Left ventricle myocardium superior (tissue), 1 donor: ENCODE results near the gene CD79A. TPM values are rescaled to one million over a fixed set of nuclear protein-coding genes. Genes with fewer than 3 reads are reported as not detected.

Experiments
- ATAC-seq: fragments of 200-7000 bp; cut with Tn5 transposase; one replicate; pipeline ENCODE4 v1.9.1; 2020; ENCODE audit warnings: mild to moderate bottlenecking, moderate library complexity
- DNase-seq: peaks from one replicate; pipeline ENCODE4 v3.0.0-alpha.2; 2020
- intact Hi-C: fragments of 100-400 bp; cut with micrococcal nuclease; formaldehyde crosslinking; loops from one replicate; pipeline ENCODE4 v1.11.0; 2022
- total RNA-seq: library from RNA; stranded (reverse); fragmentation: NEBNext Ultra II Directional; extraction: Animal tissue kit (Norgen Biotek cat#: 25700); gene quantifications from one replicate; pipeline ENCODE4 v1.2.1, GENCODE V29; 2021
- donor health status: DM: no; HTN: yes; CAD: no; lungs with severe emphysema.

Gene CD79A
- total RNA-seq, 1 donor from 2014 or later: not detected

DNA sequence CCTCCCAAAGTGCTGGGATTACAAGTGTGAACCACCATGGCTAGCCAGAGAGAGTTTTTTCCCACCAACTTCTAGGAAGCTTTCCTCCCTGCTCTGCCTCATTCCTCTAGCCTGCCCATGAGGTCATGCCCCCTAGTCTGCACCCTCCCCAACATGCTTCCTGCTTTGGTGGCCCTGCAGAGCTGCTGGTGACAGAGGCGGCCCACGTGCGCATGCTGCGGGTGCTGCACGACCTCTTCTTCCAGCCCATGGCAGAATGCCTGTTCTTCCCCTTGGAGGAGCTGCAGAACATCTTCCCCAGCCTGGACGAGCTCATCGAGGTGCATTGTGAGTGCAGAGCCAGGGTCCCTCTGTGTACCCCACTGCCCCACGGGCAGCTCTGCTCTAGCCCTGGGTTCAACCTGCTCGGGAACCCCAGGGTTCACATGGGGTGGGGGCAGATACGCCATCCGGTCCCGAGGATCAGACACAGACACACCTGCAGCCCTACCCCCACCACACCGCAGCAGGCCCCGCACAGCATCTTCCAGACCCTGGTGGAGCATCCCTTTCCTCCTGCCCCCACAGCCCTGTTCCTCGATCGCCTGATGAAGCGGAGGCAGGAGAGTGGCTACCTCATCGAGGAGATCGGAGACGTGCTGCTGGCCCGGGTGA is 24.8 kb downstream of the CD79A start:
- ATAC-seq (no peak), DNase-seq (no peak)
- intact Hi-C loops: no loop called here

DNA sequence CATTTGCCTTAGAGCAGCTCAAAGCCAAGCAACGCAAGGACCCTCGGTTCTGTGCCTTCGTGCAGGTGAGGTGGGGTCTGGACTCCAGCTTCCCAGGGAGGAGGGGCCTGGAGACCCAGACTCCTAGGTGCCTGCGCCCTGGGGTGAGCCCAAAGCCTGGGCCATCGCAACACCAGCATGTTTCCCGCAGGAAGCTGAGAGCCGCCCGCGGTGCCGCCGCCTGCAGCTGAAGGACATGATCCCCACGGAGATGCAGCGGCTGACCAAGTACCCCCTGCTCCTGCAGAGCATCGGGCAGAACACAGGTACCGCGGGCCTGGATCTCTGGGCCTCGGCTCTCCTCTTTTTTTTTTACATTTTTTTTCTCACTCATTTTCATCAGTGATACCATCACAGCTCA is 25.5 kb downstream of the CD79A start:
- DNase-seq (no peak), ATAC-seq (no peak)
- intact Hi-C loops: no loop called here

- DNase-seq (no peak), ATAC-seq (no peak)
- intact Hi-C loops: no loop called here
Measured at GRCh38 chr19:41903193-41903953, 26.3 kb downstream of the CD79A start.

- no peak for ATAC-seq
- DNase-seq: no peak
- intact Hi-C loops: no loop called here
Measured at GRCh38 chr19:41904118-41904870, 27.2 kb downstream of the CD79A start.

DNA sequence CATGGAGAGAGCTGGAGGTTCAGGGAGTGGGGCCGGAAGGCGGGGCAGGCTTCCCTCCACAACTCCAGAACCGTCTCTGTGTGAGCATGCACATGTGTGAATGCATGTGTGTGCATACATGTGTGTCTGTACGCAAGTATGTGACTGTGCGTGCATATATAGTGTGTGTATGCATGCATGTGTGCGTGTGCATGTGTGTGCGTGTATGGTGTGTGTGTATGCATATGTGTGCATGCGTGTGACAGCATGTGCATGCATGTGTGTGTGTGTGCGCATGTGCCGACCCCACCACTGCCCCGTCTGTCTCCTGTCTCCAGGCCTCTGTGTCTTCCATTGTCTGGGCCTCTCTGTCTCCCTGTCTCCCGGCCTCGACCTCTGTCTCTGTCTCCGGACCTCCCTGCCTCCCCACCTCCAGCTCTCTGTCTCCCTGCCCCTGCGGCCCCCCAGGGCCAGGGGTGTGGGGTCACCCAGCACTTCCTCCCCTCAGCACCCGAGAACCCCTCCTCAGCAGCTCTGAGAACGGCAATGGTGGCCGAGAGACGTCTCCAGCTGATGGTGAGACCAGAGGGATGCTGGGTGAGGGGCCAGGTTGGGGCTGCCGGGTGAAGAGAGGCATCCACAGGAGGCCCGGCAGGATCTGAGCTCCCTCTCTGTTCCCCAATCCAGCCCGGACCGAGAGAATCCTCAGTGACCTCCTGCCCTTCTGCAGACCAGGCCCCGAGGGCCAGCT is 28.4 kb downstream of the CD79A start:
- DNase-seq: no peak
- intact Hi-C loops: no loop called here
- no peak for ATAC-seq

- DNase-seq: no peak
- intact Hi-C loops: no loop called here
- ATAC-seq: no peak
Measured at GRCh38 chr19:41906271-41906670, 29.2 kb downstream of the CD79A start.

DNA sequence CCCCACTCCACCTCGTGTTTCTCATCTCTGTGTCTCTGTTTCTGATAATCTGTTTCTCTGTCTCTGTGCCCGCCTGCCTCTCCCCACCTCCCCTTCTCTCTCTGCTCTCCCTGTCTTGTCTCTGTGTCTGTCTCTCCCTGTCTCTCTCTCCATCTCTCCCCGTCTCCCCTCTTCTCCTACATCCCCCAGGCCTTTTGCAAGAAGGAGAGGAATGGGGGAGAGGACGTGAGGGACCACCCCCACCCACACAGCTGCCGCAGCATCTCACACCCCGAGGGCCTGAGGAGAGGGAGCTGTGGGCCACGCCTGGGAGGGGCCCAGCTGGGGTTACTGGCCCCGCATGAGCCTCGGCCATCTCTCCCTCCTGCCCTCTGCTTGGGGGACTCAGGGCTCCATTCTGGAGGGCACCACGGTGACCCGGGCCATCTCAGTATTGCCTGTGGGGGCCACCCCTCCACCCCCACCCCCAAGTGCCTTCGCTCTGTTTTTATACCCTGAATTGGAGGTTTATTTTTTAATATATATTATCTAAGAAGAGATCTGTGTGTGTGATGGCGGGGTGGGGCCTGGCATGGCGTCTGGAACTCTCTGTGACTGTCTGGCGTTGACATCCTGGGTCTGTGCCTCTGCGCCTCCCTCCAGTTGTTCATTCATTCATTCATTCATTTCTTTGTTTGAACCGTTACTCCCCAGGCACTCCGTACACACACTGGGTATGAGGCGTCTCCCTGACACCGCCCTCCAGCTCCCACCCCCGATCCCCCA is 30.0 kb downstream of the CD79A start:
- intact Hi-C loops: no loop called here
- ATAC-seq (no peak), DNase-seq (no peak)

GRCh38 chr19:41907994-41908615 is 31.0 kb downstream of the CD79A start:
- intact Hi-C loops: no loop called here
- DNase-seq (no peak), ATAC-seq (no peak)

DNA sequence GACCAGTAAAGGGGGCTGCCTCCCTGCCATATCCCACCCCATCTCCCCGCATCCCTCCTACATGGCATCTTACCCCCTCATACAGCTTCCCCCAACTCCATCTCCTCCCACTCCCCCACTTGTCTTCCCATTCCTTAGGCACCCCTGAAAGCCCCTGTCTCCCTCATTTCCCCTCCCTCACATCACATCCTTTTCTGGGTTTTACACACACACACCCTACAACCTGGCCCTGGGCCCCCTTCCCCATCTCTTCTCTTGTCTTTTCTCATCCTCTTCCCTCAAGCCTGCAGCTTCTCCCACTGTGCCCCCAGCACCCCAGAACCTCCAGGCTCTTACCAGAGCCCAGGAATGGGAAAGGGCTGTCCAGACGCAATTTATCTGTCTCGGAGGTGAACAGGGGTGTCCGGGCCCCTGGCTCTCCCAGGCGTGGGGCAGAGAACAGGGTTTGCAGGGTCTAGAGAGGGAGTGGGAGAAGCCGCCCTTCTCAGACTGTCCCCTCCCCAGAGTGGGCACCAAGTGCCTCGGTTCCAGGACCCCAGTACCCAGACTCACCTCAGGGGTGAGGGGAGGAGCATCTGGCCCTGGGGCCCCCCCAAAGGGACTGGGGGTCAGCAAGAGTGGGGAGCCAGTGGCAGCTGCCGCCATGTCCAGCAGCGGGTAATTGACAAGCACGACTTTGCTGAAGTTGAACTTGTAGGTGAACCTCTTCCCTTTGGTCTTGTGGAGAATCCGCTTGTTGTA is 31.8 kb downstream of the CD79A start:
- intact Hi-C loops: no loop called here
- ATAC-seq (no peak), DNase-seq (no peak)

DNA sequence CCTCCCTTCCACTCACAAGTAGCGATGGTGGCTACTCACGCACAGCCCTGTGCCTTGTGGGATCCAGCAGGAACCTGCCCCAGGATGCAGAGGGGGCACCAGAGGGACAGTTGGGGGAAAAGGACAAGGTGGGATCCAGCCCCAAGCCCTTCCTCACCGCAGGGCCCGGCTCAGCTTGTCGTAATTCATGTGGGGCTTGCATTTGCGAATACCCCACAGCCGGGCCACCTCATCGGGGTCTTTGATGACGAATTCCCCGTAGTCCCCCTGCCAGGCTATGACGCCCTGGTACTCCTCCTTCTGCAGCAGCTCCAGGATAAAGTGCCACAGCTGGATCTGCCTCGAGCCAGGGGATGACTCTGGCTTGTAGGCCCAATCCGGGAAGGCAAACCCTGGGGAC is 32.6 kb downstream of the CD79A start:
- DNase-seq: no peak
- ATAC-seq: no peak
- intact Hi-C loops: no loop called here

- ATAC-seq: no peak
- DNase-seq: no peak
- intact Hi-C loops: no loop called here
Measured at GRCh38 chr19:41910240-41910991, 33.3 kb downstream of the CD79A start.

GRCh38 chr19:41910992-41911888 is 34.2 kb downstream of the CD79A start:
- DNase-seq: no peak
- intact Hi-C loops: no loop called here
- ATAC-seq: no peak

- intact Hi-C loops: no loop called here
- DNase-seq (no peak), ATAC-seq (no peak)
Measured at GRCh38 chr19:41911889-41912731, 35.0 kb downstream of the CD79A start.

GRCh38 chr19:41912899-41913537 is 35.9 kb downstream of the CD79A start:
- intact Hi-C loops: no loop called here
- ATAC-seq (no peak), DNase-seq (no peak)
